ENCODE data around the gene HKDC1. TPM values are rescaled to one million over a fixed set of nuclear protein-coding genes. Genes with fewer than 3 reads are reported as not detected.

HKDC1 gene
- total RNA-seq, 1 donor from 2014 or later = 2.5 TPM

DNA sequence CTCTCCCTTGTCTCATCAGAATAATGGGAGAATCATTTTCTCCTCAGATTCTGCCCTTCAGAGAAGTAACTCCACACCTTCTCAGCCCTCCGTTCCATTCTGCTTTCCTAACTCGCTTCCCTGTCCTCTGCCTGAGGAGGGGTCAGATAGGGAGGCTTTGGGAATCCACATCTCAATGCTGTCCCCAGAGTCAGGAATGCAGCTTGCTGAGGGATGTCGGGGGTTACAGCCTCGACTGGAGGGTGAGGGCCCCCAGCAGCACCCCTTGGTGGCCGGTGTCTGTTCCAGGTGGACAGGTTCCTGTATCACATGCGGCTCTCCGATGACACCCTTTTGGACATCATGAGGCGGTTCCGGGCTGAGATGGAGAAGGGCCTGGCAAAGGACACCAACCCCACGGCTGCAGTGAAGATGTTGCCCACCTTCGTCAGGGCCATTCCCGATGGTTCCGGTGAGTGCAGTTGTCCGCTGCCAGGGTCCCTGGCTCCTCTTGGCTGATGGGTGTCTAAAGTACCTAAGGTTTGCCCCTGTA lies 6.9 kb downstream of the HKDC1 start:
- no peak overlapping the region for H3K27ac ChIP-seq
- no peak overlapping the region for H3K4me3 ChIP-seq
- no peaks in the 10 kb centered on the region for H3K36me3 ChIP-seq
- intact Hi-C loops (cut with DNase I) = no loop called here
- H3K4me1 ChIP-seq = peaks cover 7% of the 10 kb centered on the region
- TF ChIP-seq POLR2AphosphoS5 (IDR thresholded peaks at IDR 0.05; ENCODE audit: insufficient read depth in 1 of 2, low read depth in 1 of 2) = no peak
- no peak for TF ChIP-seq POLR2A (IDR thresholded peaks at IDR 0.05)
- TF ChIP-seq, protein P1, sequence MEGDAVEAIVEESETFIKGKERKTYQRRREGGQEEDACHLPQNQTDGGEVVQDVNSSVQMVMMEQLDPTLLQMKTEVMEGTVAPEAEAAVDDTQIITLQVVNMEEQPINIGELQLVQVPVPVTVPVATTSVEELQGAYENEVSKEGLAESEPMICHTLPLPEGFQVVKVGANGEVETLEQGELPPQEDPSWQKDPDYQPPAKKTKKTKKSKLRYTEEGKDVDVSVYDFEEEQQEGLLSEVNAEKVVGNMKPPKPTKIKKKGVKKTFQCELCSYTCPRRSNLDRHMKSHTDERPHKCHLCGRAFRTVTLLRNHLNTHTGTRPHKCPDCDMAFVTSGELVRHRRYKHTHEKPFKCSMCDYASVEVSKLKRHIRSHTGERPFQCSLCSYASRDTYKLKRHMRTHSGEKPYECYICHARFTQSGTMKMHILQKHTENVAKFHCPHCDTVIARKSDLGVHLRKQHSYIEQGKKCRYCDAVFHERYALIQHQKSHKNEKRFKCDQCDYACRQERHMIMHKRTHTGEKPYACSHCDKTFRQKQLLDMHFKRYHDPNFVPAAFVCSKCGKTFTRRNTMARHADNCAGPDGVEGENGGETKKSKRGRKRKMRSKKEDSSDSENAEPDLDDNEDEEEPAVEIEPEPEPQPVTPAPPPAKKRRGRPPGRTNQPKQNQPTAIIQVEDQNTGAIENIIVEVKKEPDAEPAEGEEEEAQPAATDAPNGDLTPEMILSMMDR (IDR thresholded peaks at IDR 0.05) = no peak
- DNase-seq (ENCODE audit: extremely low spot score in 2 of 2) = no peak
- H3K9me3 ChIP-seq = no peaks in the 10 kb centered on the region
- H3K27me3 ChIP-seq = no peaks in the 10 kb centered on the region

DNA sequence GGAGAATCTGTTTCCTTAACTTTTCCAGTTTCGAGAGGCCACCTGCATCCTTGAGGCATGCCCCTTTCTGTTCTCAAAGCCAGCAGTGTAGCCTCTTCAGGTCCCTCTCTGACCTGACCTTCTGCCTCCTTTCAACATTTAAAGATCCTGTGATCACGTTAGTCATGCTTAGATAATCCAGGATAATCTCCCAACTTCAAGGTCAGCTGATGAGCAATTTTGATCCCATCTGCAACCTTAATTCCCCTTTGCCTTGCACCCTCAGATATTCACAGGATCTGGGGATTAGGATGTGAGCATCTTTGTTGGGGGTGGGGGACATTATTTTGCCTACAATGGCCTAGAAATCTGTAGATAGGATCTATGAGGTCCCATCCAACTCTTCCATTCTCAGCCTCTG lies 8.0 kb downstream of the HKDC1 start:
- no peak for DNase-seq (ENCODE audit: extremely low spot score in 2 of 2)
- no peak overlapping the region for H3K4me3 ChIP-seq
- TF ChIP-seq POLR2A (IDR thresholded peaks at IDR 0.05) = no peak
- TF ChIP-seq POLR2AphosphoS5 (IDR thresholded peaks at IDR 0.05; ENCODE audit: insufficient read depth in 1 of 2, low read depth in 1 of 2) = no peak
- TF ChIP-seq, protein P1 (IDR thresholded peaks at IDR 0.05) = no peak
- no peak overlapping the region for H3K27ac ChIP-seq
- intact Hi-C loops (cut with DNase I) = no loop called here
- no peaks in the 10 kb centered on the region for H3K27me3 ChIP-seq
- H3K36me3 ChIP-seq = no peaks in the 10 kb centered on the region
- no peaks in the 10 kb centered on the region for H3K9me3 ChIP-seq
- H3K4me1 ChIP-seq = peaks cover 6% of the 10 kb centered on the region

DNA sequence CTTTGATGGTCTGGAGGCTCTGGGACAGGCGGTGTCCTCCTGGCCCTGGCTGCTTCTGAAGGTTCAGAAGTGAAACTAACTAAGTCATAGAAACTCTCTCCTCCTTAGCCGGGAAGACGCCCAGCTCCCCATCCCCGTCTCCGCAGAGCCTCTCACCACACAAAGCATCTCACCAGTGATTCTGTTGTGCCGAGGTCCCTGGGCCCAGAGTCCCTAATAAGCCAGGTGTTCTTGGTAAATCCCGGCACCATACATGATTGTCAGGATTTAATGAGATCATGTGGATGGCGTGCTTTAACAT lies 9.4 kb downstream of the HKDC1 start:
- Histone ChIP-seq H3K4me3 (no peak overlapping the region), H3K27me3 (no peaks in the 10 kb centered on the region), H3K36me3 (no peaks in the 10 kb centered on the region), H3K4me1 (peaks cover 6% of the 10 kb centered on the region), H3K27ac (no peak overlapping the region), H3K9me3 (no peaks in the 10 kb centered on the region)
- intact Hi-C loops (cut with DNase I) = no loop called here
- TF ChIP-seq POLR2A (IDR thresholded peaks at IDR 0.05) (no peak), POLR2AphosphoS5 (IDR thresholded peaks at IDR 0.05; ENCODE audit: insufficient read depth in 1 of 2, low read depth in 1 of 2) (no peak)
- TF ChIP-seq, protein P1 (IDR thresholded peaks at IDR 0.05) = no peak
- no peak for DNase-seq (ENCODE audit: extremely low spot score in 2 of 2)

DNA sequence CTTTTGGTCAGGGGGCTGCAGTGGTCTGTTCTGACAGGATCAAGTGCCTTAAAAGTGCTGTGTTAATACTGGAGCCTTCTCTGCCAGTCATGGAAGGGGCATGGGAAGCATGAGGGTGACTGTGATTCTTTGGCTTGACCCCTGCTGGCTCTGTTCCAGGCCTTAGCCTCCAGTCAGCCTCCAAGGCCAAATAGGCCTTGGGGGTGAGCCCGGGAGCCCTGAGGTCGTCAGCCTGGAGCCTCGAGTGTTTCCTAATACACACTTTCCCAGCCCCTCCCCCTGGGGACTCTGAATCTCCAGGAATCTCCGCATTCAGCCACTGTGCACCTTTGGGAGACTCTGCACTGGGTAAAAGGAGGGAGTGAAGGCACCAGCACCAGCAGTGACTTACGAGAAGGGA lies 10.0 kb downstream of the HKDC1 start:
- Histone ChIP-seq H3K4me3 (no peak overlapping the region), H3K27ac (no peak overlapping the region), H3K9me3 (no peaks in the 10 kb centered on the region), H3K4me1 (peaks cover 6% of the 10 kb centered on the region), H3K27me3 (no peaks in the 10 kb centered on the region), H3K36me3 (no peaks in the 10 kb centered on the region)
- no peak for DNase-seq (ENCODE audit: extremely low spot score in 2 of 2)
- no peak for TF ChIP-seq POLR2AphosphoS5 (IDR thresholded peaks at IDR 0.05; ENCODE audit: insufficient read depth in 1 of 2, low read depth in 1 of 2)
- TF ChIP-seq, protein P1 (IDR thresholded peaks at IDR 0.05) = no peak
- TF ChIP-seq POLR2A (IDR thresholded peaks at IDR 0.05) = no peak
- intact Hi-C loops (cut with DNase I) = loop anchor here (10.0 kb wide), 1 partner anchor 275 kb away; no protein-coding TSS in a partner anchor

DNA sequence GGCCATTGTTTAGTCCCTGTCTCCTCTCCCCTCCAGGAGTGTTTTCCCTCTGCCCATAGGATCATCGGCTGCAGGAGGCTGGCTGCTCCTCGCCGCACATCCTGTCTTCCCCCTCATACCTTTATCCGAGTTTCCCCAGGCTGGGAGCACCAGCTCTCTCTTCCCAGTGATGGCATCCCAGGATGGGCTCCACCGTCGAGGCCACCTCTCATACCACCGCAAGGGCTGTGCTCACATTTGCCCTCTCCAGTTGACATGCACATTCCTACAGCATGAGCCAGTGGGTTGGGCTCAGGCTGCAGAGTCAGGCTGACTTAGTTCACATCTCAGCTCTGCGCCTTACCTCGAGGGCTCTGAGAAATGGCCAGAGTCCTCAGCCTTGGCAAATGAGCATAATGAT lies 12.1 kb downstream of the HKDC1 start:
- H3K4me1 ChIP-seq = peaks cover 6% of the 10 kb centered on the region
- H3K27me3 ChIP-seq = no peaks in the 10 kb centered on the region
- no peak overlapping the region for H3K27ac ChIP-seq
- no peak overlapping the region for H3K4me3 ChIP-seq
- intact Hi-C loops (cut with DNase I) = loop anchor here (10.0 kb wide), 1 partner anchor 273 kb away; no protein-coding TSS in a partner anchor
- TF ChIP-seq, protein P1 (IDR thresholded peaks at IDR 0.05) = no peak
- TF ChIP-seq POLR2AphosphoS5 (IDR thresholded peaks at IDR 0.05; ENCODE audit: insufficient read depth in 1 of 2, low read depth in 1 of 2) = no peak
- no peak for TF ChIP-seq POLR2A (IDR thresholded peaks at IDR 0.05)
- H3K36me3 ChIP-seq = no peaks in the 10 kb centered on the region
- H3K9me3 ChIP-seq = no peaks in the 10 kb centered on the region
- DNase-seq (ENCODE audit: extremely low spot score in 2 of 2) = no peak

Data from vagina (tissue), 2 donors.